ENCODE data around the gene RNF44.

The RNF44 gene

GRCh38 chr5:176568657-176569056 lies 31.5 kb upstream of the RNF44 start:
- Histone ChIP-seq H3K4me3 (replicated peaks; ENCODE audit: insufficient read depth, low read length) (no peak overlapping the region), H3K27me3 (ENCODE audit: insufficient read depth, poor library complexity, severe bottlenecking) (no peaks in the 10 kb centered on the region), H3K27ac (replicated peaks) (no peak overlapping the region)
- no peak for DNase-seq (ENCODE audit: low read depth in 1 of 2, low spot score in 1 of 2)
- TF ChIP-seq SPI1 (IDR thresholded peaks at IDR 0.05; ENCODE audit: borderline replicate concordance, low read depth) = no peak
- TF ChIP-seq POLR2AphosphoS5 (IDR thresholded peaks at IDR 0.05; ENCODE audit: low read depth) = no peak
- TF ChIP-seq REST (IDR thresholded peaks at IDR 0.05; ENCODE audit: insufficient replicate concordance, low read depth) = no peak

DNA sequence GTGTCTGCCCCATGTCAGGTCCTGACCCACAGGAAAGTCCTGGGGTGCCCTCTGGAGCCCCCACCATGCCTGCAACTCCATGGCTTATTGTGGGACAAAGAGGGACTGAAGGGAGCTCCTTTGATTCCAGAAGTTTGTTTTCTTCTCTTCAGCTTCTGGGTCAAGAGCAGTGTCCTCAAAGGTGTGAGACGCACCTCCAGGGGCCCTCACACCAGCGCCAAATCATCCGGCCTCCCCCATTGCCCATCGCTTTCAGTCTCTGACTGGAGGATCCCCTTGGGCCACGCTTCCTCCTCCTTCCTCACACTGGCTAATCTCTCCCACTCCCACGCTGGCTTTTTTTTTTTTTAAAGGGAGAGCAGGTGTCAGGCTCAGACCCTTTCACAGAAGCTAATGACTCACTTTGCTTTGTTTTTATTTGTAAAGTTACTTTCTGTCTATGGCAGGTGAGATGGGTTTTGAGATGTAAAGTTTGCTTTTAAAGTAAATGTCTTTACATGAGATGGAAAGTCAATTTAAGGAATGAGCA lies 28.6 kb upstream of the RNF44 start:
- no peak overlapping the region for H3K27ac ChIP-seq (replicated peaks)
- no peaks in the 10 kb centered on the region for H3K27me3 ChIP-seq (ENCODE audit: insufficient read depth, poor library complexity, severe bottlenecking)
- no peak overlapping the region for H3K4me3 ChIP-seq (replicated peaks; ENCODE audit: insufficient read depth, low read length)
- no peak for DNase-seq (ENCODE audit: low read depth in 1 of 2, low spot score in 1 of 2)
- TF ChIP-seq REST (IDR thresholded peaks at IDR 0.05; ENCODE audit: insufficient replicate concordance, low read depth) (no peak), CTCF (IDR thresholded peaks at IDR 0.05; ENCODE audit: insufficient read depth, low read length) (no peak), POLR2AphosphoS5 (IDR thresholded peaks at IDR 0.05; ENCODE audit: low read depth) (no peak), GABPA (IDR thresholded peaks at IDR 0.05; ENCODE audit: low read depth) (no peak), SPI1 (IDR thresholded peaks at IDR 0.05; ENCODE audit: borderline replicate concordance, low read depth) (no peak)

DNA sequence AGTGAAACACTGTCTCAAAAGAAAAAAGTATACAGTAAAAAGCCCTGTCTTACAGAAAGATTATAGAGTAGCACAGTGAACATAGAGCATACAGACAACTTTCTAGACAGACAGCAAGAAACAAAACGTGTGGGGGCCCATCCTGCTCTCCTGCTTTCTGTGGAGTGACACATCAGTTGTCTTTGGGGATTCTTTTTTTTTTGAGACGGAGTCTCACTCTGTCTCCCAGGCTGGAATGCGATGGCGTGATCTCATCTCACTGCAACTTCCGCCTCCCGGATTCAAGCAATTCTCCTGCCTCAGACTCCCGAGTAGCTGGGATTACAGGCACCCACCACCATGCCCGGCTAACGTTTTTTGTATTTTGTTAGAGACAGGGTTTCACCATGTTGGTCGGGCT lies 26.8 kb upstream of the RNF44 start:
- DNase-seq (ENCODE audit: low read depth in 1 of 2, low spot score in 1 of 2) = no peak
- no peak for TF ChIP-seq GABPA (IDR thresholded peaks at IDR 0.05; ENCODE audit: low read depth)
- no peaks in the 10 kb centered on the region for H3K27me3 ChIP-seq (ENCODE audit: insufficient read depth, poor library complexity, severe bottlenecking)
- H3K4me3 ChIP-seq (replicated peaks; ENCODE audit: insufficient read depth, low read length) = no peak overlapping the region
- no peak overlapping the region for H3K27ac ChIP-seq (replicated peaks)

GRCh38 chr5:176562189-176562588 lies 25.0 kb upstream of the RNF44 start:
- no peaks in the 10 kb centered on the region for H3K27me3 ChIP-seq (ENCODE audit: insufficient read depth, poor library complexity, severe bottlenecking)
- TF ChIP-seq CTCF (IDR thresholded peaks at IDR 0.05; ENCODE audit: insufficient read depth, low read length) (no peak), SPI1 (IDR thresholded peaks at IDR 0.05; ENCODE audit: borderline replicate concordance, low read depth) (no peak), REST (IDR thresholded peaks at IDR 0.05; ENCODE audit: insufficient replicate concordance, low read depth) (no peak), POLR2AphosphoS5 (IDR thresholded peaks at IDR 0.05; ENCODE audit: low read depth) (no peak), GABPA (IDR thresholded peaks at IDR 0.05; ENCODE audit: low read depth) (no peak)
- no peak overlapping the region for H3K27ac ChIP-seq (replicated peaks)
- DNase-seq (ENCODE audit: low read depth in 1 of 2, low spot score in 1 of 2) = no peak
- no peak overlapping the region for H3K4me3 ChIP-seq (replicated peaks; ENCODE audit: insufficient read depth, low read length)
